ENCODE measurements around the gene APBA2. TPM values are rescaled to one million over a fixed set of nuclear protein-coding genes. Genes with fewer than 3 reads are reported as not detected.

Gene APBA2
- total RNA-seq, 1 donor from 2014 or later = 19.6 TPM

DNA sequence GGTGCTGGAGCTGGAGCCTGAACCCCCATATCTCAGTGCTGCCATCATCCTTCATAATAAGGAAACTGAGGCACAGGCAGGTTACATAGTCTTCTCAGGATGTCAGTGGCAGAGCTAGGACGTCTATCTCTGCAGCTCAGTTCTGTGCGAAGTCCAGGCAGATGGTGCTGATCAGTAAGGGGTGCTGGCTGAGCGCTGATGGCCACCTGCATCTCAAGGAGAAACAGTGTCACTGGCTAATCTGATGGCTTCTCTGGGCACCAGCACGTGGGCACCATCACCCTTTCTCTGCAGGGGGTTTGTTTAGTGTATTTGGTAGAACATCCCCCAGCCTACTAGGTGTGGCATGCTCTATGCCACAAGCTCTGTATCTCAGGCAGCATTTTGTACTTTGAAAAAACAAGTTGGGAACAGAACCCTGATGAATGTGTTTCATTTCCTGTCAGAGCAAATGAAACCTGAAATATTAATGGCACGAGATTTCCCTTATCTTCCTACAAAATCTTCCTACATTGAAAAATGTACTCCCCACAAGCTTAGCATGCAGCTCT lies 35.1 kb downstream of the APBA2 start:
- intact Hi-C loops (cut with DNase I) = no loop called here
- H3K27ac ChIP-seq = no peak overlapping the region
- no peaks in the 10 kb centered on the region for H3K4me1 ChIP-seq

DNA sequence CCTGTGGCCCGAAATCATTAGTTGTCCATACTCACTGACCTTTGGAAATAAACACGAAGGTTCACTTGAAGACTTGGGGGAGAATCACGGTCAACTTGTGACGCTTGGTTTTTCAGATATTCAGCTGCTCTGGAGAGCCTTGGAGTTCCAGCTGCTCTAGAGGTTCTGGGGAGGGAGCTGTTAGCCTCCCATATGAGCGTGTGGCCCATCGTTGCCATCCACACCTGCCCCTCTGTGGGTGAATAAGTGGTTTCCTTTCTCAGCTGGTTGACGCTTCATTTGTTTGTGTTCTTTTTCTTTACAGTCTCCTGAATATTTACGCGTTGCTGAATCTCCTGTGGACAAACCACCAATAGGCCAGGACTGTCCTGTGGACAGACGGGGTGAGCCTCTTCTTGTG lies 35.6 kb downstream of the APBA2 start:
- DNase-seq (ENCODE audit: extremely low spot score in 2 of 2) = no peak
- Histone ChIP-seq H3K27me3 (no peaks in the 10 kb centered on the region), H3K4me3 (no peak overlapping the region), H3K36me3 (no peaks in the 10 kb centered on the region), H3K9me3 (no peaks in the 10 kb centered on the region), H3K4me1 (no peaks in the 10 kb centered on the region), H3K27ac (no peak overlapping the region)
- intact Hi-C loops (cut with DNase I) = no loop called here
- TF ChIP-seq POLR2A (IDR thresholded peaks at IDR 0.05) (no peak), POLR2AphosphoS5 (IDR thresholded peaks at IDR 0.05; ENCODE audit: insufficient read depth in 1 of 2, low read depth in 1 of 2) (no peak)
- TF ChIP-seq, protein P1, sequence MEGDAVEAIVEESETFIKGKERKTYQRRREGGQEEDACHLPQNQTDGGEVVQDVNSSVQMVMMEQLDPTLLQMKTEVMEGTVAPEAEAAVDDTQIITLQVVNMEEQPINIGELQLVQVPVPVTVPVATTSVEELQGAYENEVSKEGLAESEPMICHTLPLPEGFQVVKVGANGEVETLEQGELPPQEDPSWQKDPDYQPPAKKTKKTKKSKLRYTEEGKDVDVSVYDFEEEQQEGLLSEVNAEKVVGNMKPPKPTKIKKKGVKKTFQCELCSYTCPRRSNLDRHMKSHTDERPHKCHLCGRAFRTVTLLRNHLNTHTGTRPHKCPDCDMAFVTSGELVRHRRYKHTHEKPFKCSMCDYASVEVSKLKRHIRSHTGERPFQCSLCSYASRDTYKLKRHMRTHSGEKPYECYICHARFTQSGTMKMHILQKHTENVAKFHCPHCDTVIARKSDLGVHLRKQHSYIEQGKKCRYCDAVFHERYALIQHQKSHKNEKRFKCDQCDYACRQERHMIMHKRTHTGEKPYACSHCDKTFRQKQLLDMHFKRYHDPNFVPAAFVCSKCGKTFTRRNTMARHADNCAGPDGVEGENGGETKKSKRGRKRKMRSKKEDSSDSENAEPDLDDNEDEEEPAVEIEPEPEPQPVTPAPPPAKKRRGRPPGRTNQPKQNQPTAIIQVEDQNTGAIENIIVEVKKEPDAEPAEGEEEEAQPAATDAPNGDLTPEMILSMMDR (IDR thresholded peaks at IDR 0.05) = no peak

More for the DNA sequence above, 35.1 kb downstream of the APBA2 start:
- no peak for TF ChIP-seq POLR2AphosphoS5 (IDR thresholded peaks at IDR 0.05; ENCODE audit: insufficient read depth in 1 of 2, low read depth in 1 of 2)
- TF ChIP-seq, protein P1 (IDR thresholded peaks at IDR 0.05) = no peak
- no peak for TF ChIP-seq POLR2A (IDR thresholded peaks at IDR 0.05)
- no peaks in the 10 kb centered on the region for H3K27me3 ChIP-seq
- no peak for DNase-seq (ENCODE audit: extremely low spot score in 2 of 2)
- H3K4me3 ChIP-seq = no peak overlapping the region
- H3K9me3 ChIP-seq = no peaks in the 10 kb centered on the region
- no peaks in the 10 kb centered on the region for H3K36me3 ChIP-seq

DNA sequence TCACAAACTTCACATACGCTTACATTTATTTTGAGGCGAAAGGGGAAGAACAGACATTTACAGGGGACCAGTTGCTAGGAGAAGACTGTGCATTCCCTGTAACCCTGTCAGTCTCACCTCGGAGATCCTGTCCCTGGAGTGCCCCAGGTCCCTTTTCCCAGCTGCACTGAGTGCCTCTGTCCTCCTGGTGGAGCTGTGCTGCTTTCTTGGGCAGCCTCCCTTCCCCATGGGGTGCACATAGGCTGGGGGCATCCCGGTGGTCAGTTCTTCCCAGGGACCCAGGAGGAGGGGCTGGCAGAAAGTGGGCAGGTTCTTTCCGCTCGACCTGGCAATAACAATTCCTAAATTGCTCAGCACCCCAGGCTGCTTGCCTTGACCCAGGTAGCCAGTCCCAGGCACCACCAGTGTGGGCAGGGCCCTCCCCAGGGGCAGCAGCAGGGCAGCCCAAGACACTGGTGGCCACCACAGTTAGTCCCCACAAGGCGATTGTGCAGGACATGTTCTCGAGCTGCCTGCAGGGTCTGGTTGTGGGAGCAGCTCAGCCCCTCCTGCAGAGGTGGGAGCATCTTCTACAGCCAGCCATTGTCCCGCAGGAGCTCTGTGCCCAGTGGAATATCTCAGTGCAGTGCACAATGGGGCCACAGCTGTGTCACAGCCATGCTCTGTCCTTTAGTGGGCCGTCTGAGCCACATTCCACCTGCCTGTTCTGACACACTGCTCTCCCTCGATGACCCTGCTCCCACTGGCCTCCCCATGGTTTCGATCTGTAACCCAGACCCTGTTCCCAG lies 36.3 kb downstream of the APBA2 start:
- TF ChIP-seq, protein P1 (IDR thresholded peaks at IDR 0.05) = no peak
- TF ChIP-seq POLR2A (IDR thresholded peaks at IDR 0.05) (no peak), POLR2AphosphoS5 (IDR thresholded peaks at IDR 0.05; ENCODE audit: insufficient read depth in 1 of 2, low read depth in 1 of 2) (no peak)
- DNase-seq (ENCODE audit: extremely low spot score in 2 of 2) = no peak
- Histone ChIP-seq H3K4me3 (no peak overlapping the region), H3K4me1 (no peaks in the 10 kb centered on the region), H3K27me3 (no peaks in the 10 kb centered on the region), H3K9me3 (no peaks in the 10 kb centered on the region), H3K27ac (no peak overlapping the region), H3K36me3 (no peaks in the 10 kb centered on the region)
- intact Hi-C loops (cut with DNase I) = no loop called here

DNA sequence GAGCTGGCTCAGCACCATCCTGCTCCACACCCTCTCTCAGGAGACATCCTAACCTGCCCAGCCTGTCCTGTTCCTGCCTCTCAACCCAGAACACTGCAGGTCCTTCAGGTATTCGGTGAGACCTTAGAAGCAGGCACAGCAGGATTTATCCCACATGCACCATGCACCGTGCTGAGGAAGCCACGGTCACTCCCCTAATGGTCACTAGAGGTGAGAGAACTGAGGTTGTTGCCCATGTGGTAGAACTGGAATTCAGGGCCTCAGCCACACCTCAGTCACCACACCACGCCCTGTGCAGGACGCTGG lies 36.9 kb downstream of the APBA2 start:
- Histone ChIP-seq H3K4me3 (no peak overlapping the region), H3K9me3 (no peaks in the 10 kb centered on the region), H3K36me3 (no peaks in the 10 kb centered on the region), H3K27me3 (no peaks in the 10 kb centered on the region), H3K4me1 (no peaks in the 10 kb centered on the region), H3K27ac (no peak overlapping the region)
- intact Hi-C loops (cut with DNase I) = no loop called here
- TF ChIP-seq POLR2AphosphoS5 (IDR thresholded peaks at IDR 0.05; ENCODE audit: insufficient read depth in 1 of 2, low read depth in 1 of 2) = no peak
- TF ChIP-seq POLR2A (IDR thresholded peaks at IDR 0.05) = no peak
- TF ChIP-seq, protein P1 (IDR thresholded peaks at IDR 0.05) = no peak
- no peak for DNase-seq (ENCODE audit: extremely low spot score in 2 of 2)

DNA sequence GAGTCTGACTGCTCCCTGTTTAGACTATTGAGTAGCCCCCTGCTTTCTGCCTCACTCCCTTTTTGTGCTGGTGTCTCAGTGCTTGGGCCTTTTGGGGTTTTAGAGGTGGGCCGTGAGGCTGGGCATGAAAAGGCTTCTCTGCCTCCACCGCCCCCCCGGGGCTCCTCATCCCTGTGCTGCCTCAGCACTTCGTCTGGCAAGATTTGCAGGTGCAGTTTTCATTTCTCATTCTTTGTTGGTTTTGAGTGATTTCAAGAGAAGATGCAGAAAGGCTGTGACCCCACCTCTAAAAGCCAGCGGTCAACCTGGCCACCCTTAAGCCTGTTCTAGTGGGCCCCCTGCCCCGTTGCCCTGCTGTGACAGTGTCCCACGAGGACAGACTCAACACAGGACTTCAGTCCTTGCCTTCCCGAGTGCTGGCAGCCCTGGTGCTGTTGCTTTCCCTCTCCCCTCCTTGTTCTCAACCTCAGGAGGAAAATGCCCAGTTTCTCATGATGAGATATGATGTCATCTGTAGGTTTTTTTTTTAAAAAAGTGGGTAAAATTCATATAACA lies 38.0 kb downstream of the APBA2 start:
- H3K27ac ChIP-seq = no peak overlapping the region
- no peaks in the 10 kb centered on the region for H3K4me1 ChIP-seq
- no peak for DNase-seq (ENCODE audit: extremely low spot score in 2 of 2)
- H3K36me3 ChIP-seq = no peaks in the 10 kb centered on the region
- H3K4me3 ChIP-seq = no peak overlapping the region
- intact Hi-C loops (cut with DNase I) = no loop called here
- H3K27me3 ChIP-seq = no peaks in the 10 kb centered on the region
- no peaks in the 10 kb centered on the region for H3K9me3 ChIP-seq
- TF ChIP-seq, protein P1 (IDR thresholded peaks at IDR 0.05) = no peak
- TF ChIP-seq POLR2A (IDR thresholded peaks at IDR 0.05) (no peak), POLR2AphosphoS5 (IDR thresholded peaks at IDR 0.05; ENCODE audit: insufficient read depth in 1 of 2, low read depth in 1 of 2) (no peak)
